GM12874 (cell line): ENCODE measurements around the gene LPIN1.

Experiments
- CTCF ChIP-seq: IDR thresholded peaks from 2 replicates; pipeline ENCODE4 v1.5.1; 2011; ENCODE audit warnings: low read depth, mild to moderate bottlenecking, control low read depth, low read length, moderate library complexity; ENCODE audit not compliant: insufficient read depth

LPIN1 gene

GRCh38 chr2:11748018-11748860, 1.8 kb downstream of the LPIN1 start:
- TF ChIP-seq CTCF, result no peak

- no peak for TF ChIP-seq CTCF
Measured at GRCh38 chr2:11748861-11749645, 2.6 kb downstream of the LPIN1 start.

- no peak for TF ChIP-seq CTCF
Measured at GRCh38 chr2:11749646-11750349, 3.4 kb downstream of the LPIN1 start.

GRCh38 chr2:11750422-11750821, 4.0 kb downstream of the LPIN1 start:
- no peak for TF ChIP-seq CTCF

- TF ChIP-seq CTCF, result no peak
Measured at GRCh38 chr2:11750917-11751316, 4.5 kb downstream of the LPIN1 start.

- no peak for TF ChIP-seq CTCF
Measured at GRCh38 chr2:11752906-11753305, 6.5 kb downstream of the LPIN1 start.

GRCh38 chr2:11753452-11753885, 7.0 kb downstream of the LPIN1 start:
- no peak for TF ChIP-seq CTCF
